ENCODE measurements around the gene UBL7.

The UBL7 gene

DNA sequence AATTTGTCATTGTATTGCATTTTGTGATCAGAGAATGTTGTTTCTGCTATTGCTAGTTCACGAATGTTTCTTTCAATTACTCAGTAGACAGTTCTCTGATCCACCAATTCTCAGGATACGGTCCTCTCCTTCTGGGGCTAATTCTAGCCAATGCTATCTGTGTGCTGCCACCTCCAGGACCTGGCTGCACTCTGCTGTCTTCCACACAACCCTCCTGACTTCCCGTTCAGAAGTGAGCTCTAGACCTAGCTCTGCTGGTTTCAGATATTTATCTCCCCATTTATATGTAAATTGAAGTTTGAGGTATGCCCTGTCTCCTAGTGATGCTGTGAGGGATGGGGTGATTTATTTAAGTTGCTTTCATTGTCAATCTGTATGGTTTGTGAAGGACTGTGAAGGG is 21.7 kb upstream of the UBL7 start:
- TF ChIP-seq REST (IDR thresholded peaks at IDR 0.05; ENCODE audit: insufficient read depth in 1 of 2, low read depth in 2 of 2, low read length in 2 of 2) = no peak
- TF ChIP-seq SIN3A (IDR thresholded peaks at IDR 0.05; ENCODE audit: borderline replicate concordance, insufficient read depth, low read length) = no peak
- TF ChIP-seq TAF1 (IDR thresholded peaks at IDR 0.05; ENCODE audit: borderline replicate concordance, insufficient read depth, low read length) = no peak
- no peak for TF ChIP-seq FOXP2 (optimal IDR thresholded peaks at IDR 0.05; ENCODE audit: borderline replicate concordance, extremely low read depth, extremely low read length, insufficient read depth)
- TF ChIP-seq POLR2AphosphoS5 (IDR thresholded peaks at IDR 0.05; ENCODE audit: low read depth, low read length) = no peak

DNA sequence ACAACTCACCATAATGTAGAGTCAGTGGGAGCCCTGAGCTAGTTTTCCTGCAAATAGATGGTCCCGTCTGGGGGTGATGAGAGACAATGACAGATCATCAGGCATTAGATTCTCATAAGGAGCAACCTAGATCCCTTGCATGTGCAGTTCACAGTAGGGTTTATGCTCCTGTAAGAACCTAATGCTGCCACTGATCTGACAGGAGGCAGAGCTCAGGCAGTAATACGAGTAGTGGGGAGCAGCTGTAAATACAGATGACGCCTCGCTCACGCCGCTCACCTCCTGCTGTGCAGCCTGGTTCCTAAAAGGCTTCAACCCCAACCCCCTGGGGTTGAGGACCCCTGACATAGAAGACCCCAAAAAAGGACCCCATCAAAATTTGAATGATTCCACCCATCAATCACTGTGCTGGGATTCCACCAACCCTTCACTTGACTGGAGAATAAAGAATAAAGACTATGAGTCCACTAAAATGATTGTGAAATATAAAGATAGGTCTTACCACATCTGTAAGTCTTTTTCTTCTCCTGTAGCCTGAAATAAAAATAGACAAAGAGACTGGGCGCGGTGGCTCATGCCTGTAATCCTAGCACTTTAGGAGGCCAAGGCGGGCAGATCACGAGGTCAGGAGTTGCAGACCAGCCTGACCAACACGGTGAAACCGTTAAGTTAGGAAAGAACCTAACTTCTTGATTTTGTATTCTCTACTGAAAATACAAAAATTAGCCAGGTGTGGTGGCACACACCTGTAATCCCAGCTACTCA is 9.9 kb upstream of the UBL7 start:
- TF ChIP-seq TAF1 (IDR thresholded peaks at IDR 0.05; ENCODE audit: borderline replicate concordance, insufficient read depth, low read length) (no peak), POLR2AphosphoS5 (IDR thresholded peaks at IDR 0.05; ENCODE audit: low read depth, low read length) (no peak), FOXP2 (optimal IDR thresholded peaks at IDR 0.05; ENCODE audit: borderline replicate concordance, extremely low read depth, extremely low read length, insufficient read depth) (no peak), SIN3A (IDR thresholded peaks at IDR 0.05; ENCODE audit: borderline replicate concordance, insufficient read depth, low read length) (no peak), REST (IDR thresholded peaks at IDR 0.05; ENCODE audit: insufficient read depth in 1 of 2, low read depth in 2 of 2, low read length in 2 of 2) (no peak)

GRCh38 chr15:74468341-74469032 is 7.5 kb upstream of the UBL7 start:
- no peak for TF ChIP-seq FOXP2 (optimal IDR thresholded peaks at IDR 0.05; ENCODE audit: borderline replicate concordance, extremely low read depth, extremely low read length, insufficient read depth)
- no peak for TF ChIP-seq REST (IDR thresholded peaks at IDR 0.05; ENCODE audit: insufficient read depth in 1 of 2, low read depth in 2 of 2, low read length in 2 of 2)
- no peak for TF ChIP-seq POLR2AphosphoS5 (IDR thresholded peaks at IDR 0.05; ENCODE audit: low read depth, low read length)
- no peak for TF ChIP-seq SIN3A (IDR thresholded peaks at IDR 0.05; ENCODE audit: borderline replicate concordance, insufficient read depth, low read length)
- no peak for TF ChIP-seq TAF1 (IDR thresholded peaks at IDR 0.05; ENCODE audit: borderline replicate concordance, insufficient read depth, low read length)

DNA sequence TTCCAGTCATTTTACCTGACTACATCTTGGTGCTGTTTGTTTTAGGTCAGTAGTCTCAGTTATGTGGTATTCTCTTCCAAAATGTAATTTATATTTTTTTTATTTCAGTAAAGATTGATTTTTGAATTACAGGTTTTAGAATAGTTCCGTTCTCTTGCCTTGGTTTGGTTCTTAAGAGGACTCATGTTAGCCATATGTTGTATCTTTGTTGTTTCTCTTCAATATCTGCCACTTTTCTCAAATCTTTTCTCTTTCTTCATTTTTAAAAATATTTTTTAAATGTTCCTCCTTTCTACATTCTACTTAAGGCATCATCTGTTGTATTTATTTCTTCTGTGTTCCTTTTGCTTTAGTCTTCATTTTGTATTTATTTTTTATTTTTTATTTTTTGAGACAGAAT is 5.6 kb upstream of the UBL7 start:
- no peak for TF ChIP-seq FOXP2 (optimal IDR thresholded peaks at IDR 0.05; ENCODE audit: borderline replicate concordance, extremely low read depth, extremely low read length, insufficient read depth)
- no peak for TF ChIP-seq POLR2AphosphoS5 (IDR thresholded peaks at IDR 0.05; ENCODE audit: low read depth, low read length)
- TF ChIP-seq TAF1 (IDR thresholded peaks at IDR 0.05; ENCODE audit: borderline replicate concordance, insufficient read depth, low read length) = no peak
- no peak for TF ChIP-seq SIN3A (IDR thresholded peaks at IDR 0.05; ENCODE audit: borderline replicate concordance, insufficient read depth, low read length)
- TF ChIP-seq REST (IDR thresholded peaks at IDR 0.05; ENCODE audit: insufficient read depth in 1 of 2, low read depth in 2 of 2, low read length in 2 of 2) = no peak
